Prostate gland (tissue), 2 donors: ENCODE results near the gene CLDN6. TPM values are rescaled to one million over a fixed set of nuclear protein-coding genes. Genes with fewer than 3 reads are reported as not detected.

Experiments
- DNase-seq: peaks from one replicate; pipeline ENCODE4 v3.0.0-alpha.2; 2019; ENCODE audit warnings: low spot score
- H3K27ac ChIP-seq, 2 donors: fragments of 200-600 bp; sonication (generic); 2 replicates each; pipeline ENCODE4 v1.5.1; 2017 to 2019
- H3K27me3 ChIP-seq: fragments of 200-600 bp; sonication (generic); replicated peaks from 2 replicates; pipeline ENCODE4 v1.5.1; 2019; ENCODE audit not compliant: insufficient read depth
- H3K36me3 ChIP-seq, 2 donors: fragments of 200-600 bp; sonication (generic); 1 replicate in 1 of 2; 2 replicates in 1 of 2; pipeline versions ENCODE4 v1.5.1 to v1.8.1; 2017 to 2019
- H3K4me1 ChIP-seq: fragments of 200-600 bp; sonication (generic); replicated peaks from 2 replicates; pipeline ENCODE4 v1.5.1; 2019
- H3K4me3 ChIP-seq, 2 donors: fragments of 200-600 bp; sonication (generic); 2 replicates each; pipeline ENCODE4 v1.5.1; 2017 to 2019
- H3K9me3 ChIP-seq: fragments of 200-600 bp; sonication (generic); 2 replicates; pipeline ENCODE4 v1.5.1; 2017
- CTCF ChIP-seq, 4 experiments: fragments of 200-600 bp in 2 of 4; fragments of 450-650 bp in 2 of 4; sonication (generic) in 2 of 4; IDR thresholded peaks; 1 replicate in 3 of 4; 2 replicates in 1 of 4; pipeline ENCODE4 v1.5.1; 2016 to 2019; ENCODE audit warnings: antibody characterized with exemption in 4 of 4, mild to moderate bottlenecking in 2 of 4, moderate library complexity in 2 of 4
- POLR2A ChIP-seq: fragments of 450-650 bp; IDR thresholded peaks from one replicate; pipeline ENCODE4 v1.6.1; 2016; ENCODE audit warnings: antibody characterized with exemption, mild to moderate bottlenecking
- POLR2AphosphoS5 ChIP-seq: sonication (generic); formaldehyde crosslinking; IDR thresholded peaks from one replicate; pipeline ENCODE4 v1.6.1; 2017; ENCODE audit warnings: antibody characterized with exemption
- WGBS: methylation state at CpG from one replicate; pipeline ENCODE4 v1.1.5; 2018; 5-methylcytosine and 5-hydroxymethylcytosine counted together
- intact Hi-C: fragments of 100-400 bp; cut with DNase I; formaldehyde crosslinking; loops from one replicate; pipeline ENCODE4 v1.14.2; 2022
- total RNA-seq, 2 donors: library from RNA; depleted of rRNA; stranded (reverse); fragments of >200 nt; gene quantifications; one replicate each; pipeline ENCODE4 v1.1.0, GENCODE V29; 2016

CLDN6 gene
- total RNA-seq, 2 donors from 2014 or later, result 0.14 TPM; not detected in 1

- Histone ChIP-seq H3K4me1 (no peaks in the 10 kb centered on the region), H3K27me3 (no peaks in the 10 kb centered on the region), H3K4me3 (peak overlapping the region; percentile 47 to 51), H3K9me3 (no peaks in the 10 kb centered on the region), H3K27ac (peak overlapping the region; percentile 69 to 78), H3K36me3 (no peaks in the 10 kb centered on the region)
- intact Hi-C loops, result no loop called here
- TF ChIP-seq POLR2A (no peak), CTCF (IDR thresholded peaks at IDR 0.05) (no peak), POLR2AphosphoS5 (peak; percentile 31)
- 3% methylated on average over 40 of the region's 40 CpGs for WGBS
- DNase-seq, result no peak
Observed at GRCh38 chr16:3035972-3036725, 18.2 kb upstream of the CLDN6 start.

- no peaks in the 10 kb centered on the region for H3K27me3 ChIP-seq
- H3K36me3 ChIP-seq, result no peaks in the 10 kb centered on the region
- peak overlapping the region in 1 of 2 donors; percentile 47 for H3K4me3 ChIP-seq
- no peaks in the 10 kb centered on the region for H3K9me3 ChIP-seq
- H3K4me1 ChIP-seq, result no peaks in the 10 kb centered on the region
- TF ChIP-seq POLR2A, result no peak
- no peak for TF ChIP-seq POLR2AphosphoS5
- no peak for TF ChIP-seq CTCF (IDR thresholded peaks at IDR 0.05)
- H3K27ac ChIP-seq, result peak overlapping the region in 1 of 2 donors; percentile 78
- WGBS, result 42% methylated on average over 19 of the region's 19 CpGs
- intact Hi-C loops, result no loop called here
- no peak for DNase-seq
Observed at GRCh38 chr16:3035289-3035971, 17.4 kb upstream of the CLDN6 start.

GRCh38 chr16:3032624-3033023 is 14.6 kb upstream of the CLDN6 start:
- no peaks in the 10 kb centered on the region for H3K27me3 ChIP-seq
- no peak overlapping the region for H3K4me3 ChIP-seq
- no peak for DNase-seq
- H3K27ac ChIP-seq, result no peak overlapping the region
- intact Hi-C loops, result no loop called here
- no peak for TF ChIP-seq CTCF (IDR thresholded peaks at IDR 0.05)
- TF ChIP-seq POLR2AphosphoS5, result no peak
- no peaks in the 10 kb centered on the region for H3K36me3 ChIP-seq
- peaks cover 9% of the 10 kb centered on the region for H3K4me1 ChIP-seq
- WGBS, result 44% methylated on average over 7 of the region's 7 CpGs
- no peaks in the 10 kb centered on the region for H3K9me3 ChIP-seq

- WGBS, result 85% methylated on average over 29 of the region's 33 CpGs
- H3K9me3 ChIP-seq, result no peaks in the 10 kb centered on the region
- intact Hi-C loops, result no loop called here
Observed at GRCh38 chr16:3030222-3031212, 12.5 kb upstream of the CLDN6 start.

More at GRCh38 chr16:3030222-3031212, 12.5 kb upstream of the CLDN6 start:
- no peak overlapping the region for H3K4me3 ChIP-seq
- no peak for DNase-seq
- H3K27ac ChIP-seq, result no peak overlapping the region
- TF ChIP-seq POLR2A (no peak), CTCF (IDR thresholded peaks at IDR 0.05) (no peak), POLR2AphosphoS5 (no peak)
- peaks cover 9% of the 10 kb centered on the region for H3K4me1 ChIP-seq
- no peaks in the 10 kb centered on the region for H3K27me3 ChIP-seq
- no peaks in the 10 kb centered on the region for H3K36me3 ChIP-seq
